GM23338 (cell line): Measurements from ENCODE around the gene ARID1B. TPM values are rescaled to one million over a fixed set of nuclear protein-coding genes. Genes with fewer than 3 reads are reported as not detected.

Experiments used
- ATAC-seq: fragments of 200-7000 bp; cut with Tn5 transposase; 3 replicates; pipeline ENCODE4 v1.9.1; 2020
- DNase-seq: peaks from one replicate; pipeline ENCODE4 v3.0.0-alpha.2; 2015; ENCODE audit warnings: low spot score
- H2AFZ ChIP-seq: fragments of 200-600 bp; sonication (generic); 2 replicates; pipeline ENCODE4 v1.8.0; 2016; ENCODE audit warnings: antibody characterized with exemption, mild to moderate bottlenecking, moderate library complexity
- H3F3A ChIP-seq: fragments of 200-600 bp; sonication (generic); replicated peaks from 2 replicates; pipeline ENCODE4 v1.8.0; 2017; ENCODE audit warnings: antibody characterized with exemption, mixed run types, low read depth
- H3K27ac ChIP-seq: fragments of 200-600 bp; sonication (generic); 2 replicates; pipeline ENCODE4 v1.6.1; 2016; ENCODE audit warnings: low read depth
- H3K27me3 ChIP-seq: fragments of 200-600 bp; sonication (generic); 2 replicates; pipeline ENCODE4 v1.8.0; 2016; ENCODE audit warnings: mild to moderate bottlenecking, mixed run types, moderate library complexity; ENCODE audit not compliant: insufficient read depth
- H3K36me3 ChIP-seq: fragments of 200-600 bp; sonication (generic); 2 replicates; pipeline ENCODE4 v1.8.0; 2016; ENCODE audit warnings: mild to moderate bottlenecking; ENCODE audit not compliant: insufficient read depth
- H3K4me1 ChIP-seq: fragments of 200-600 bp; sonication (generic); 2 replicates; pipeline ENCODE4 v1.8.0; 2016; ENCODE audit warnings: mild to moderate bottlenecking, moderate library complexity; ENCODE audit not compliant: insufficient read depth
- H3K4me2 ChIP-seq: fragments of 200-600 bp; sonication (generic); 2 replicates; pipeline ENCODE4 v1.7.1; 2017; ENCODE audit warnings: mixed run types
- H3K4me3 ChIP-seq: fragments of 200-600 bp; sonication (generic); 2 replicates; pipeline ENCODE4 v1.6.1; 2016; ENCODE audit warnings: mixed run types
- H3K79me2 ChIP-seq: fragments of 200-600 bp; sonication (generic); replicated peaks from 2 replicates; pipeline ENCODE4 v1.8.0; 2017; ENCODE audit warnings: mild to moderate bottlenecking; ENCODE audit not compliant: insufficient read depth
- H3K9me2 ChIP-seq: fragments of 200-600 bp; sonication (generic); 2 replicates; pipeline ENCODE4 v1.8.0; 2017; ENCODE audit not compliant: insufficient read depth
- H4K20me1 ChIP-seq: fragments of 200-600 bp; sonication (generic); replicated peaks from 2 replicates; pipeline ENCODE4 v1.8.0; 2017; ENCODE audit warnings: mild to moderate bottlenecking; ENCODE audit not compliant: insufficient read depth
- H3K27ac Mint-ChIP-seq: 2 replicates; pipeline ENCODE4 v1.8.0; 2020; ENCODE audit warnings: inconsistent platforms, mild to moderate bottlenecking, moderate library complexity, mixed read lengths
- H3K27me3 Mint-ChIP-seq: 3 replicates; pipeline ENCODE4 v1.8.0; 2022; ENCODE audit warnings: low read depth, mild to moderate bottlenecking, moderate library complexity, mixed read lengths, inconsistent platforms; ENCODE audit not compliant: insufficient read depth, poor library complexity
- H3K36me3 Mint-ChIP-seq: 3 replicates; pipeline ENCODE4 v1.8.0; 2021; ENCODE audit warnings: low read depth, mild to moderate bottlenecking, inconsistent platforms, moderate library complexity, mixed read lengths
- H3K4me1 Mint-ChIP-seq: 3 replicates; pipeline ENCODE4 v1.8.0; 2020; ENCODE audit warnings: mild to moderate bottlenecking, inconsistent platforms, mixed read lengths
- H3K4me3 Mint-ChIP-seq: 3 replicates; pipeline ENCODE4 v1.8.0; 2021; ENCODE audit warnings: moderate library complexity, mild to moderate bottlenecking, inconsistent platforms, mixed read lengths
- H3K9me3 Mint-ChIP-seq: 3 replicates; pipeline ENCODE4 v1.8.0; 2020; ENCODE audit warnings: moderate library complexity, mild to moderate bottlenecking, inconsistent platforms, mixed read lengths
- EZH2phosphoT487 ChIP-seq: fragments of 200-600 bp; sonication (generic); IDR thresholded peaks from one replicate; pipeline ENCODE4 v1.8.1; 2018; ENCODE audit warnings: antibody characterized with exemption; ENCODE audit not compliant: unreplicated experiment
- NANOG ChIP-seq: IDR thresholded peaks from 2 replicates; pipeline ENCODE4 v1.6.1; 2016; ENCODE audit warnings: antibody characterized with exemption, borderline replicate concordance
- POLR2AphosphoS5 ChIP-seq: IDR thresholded peaks from 2 replicates; pipeline ENCODE4 v1.6.1; 2016; ENCODE audit warnings: antibody characterized with exemption, low read depth
- ZNF331 ChIP-seq: fragments of 250-450 bp; sonication (Bioruptor Pico); IDR thresholded peaks from 2 replicates; pipeline ENCODE4 v1.5.0; 2020; ENCODE audit warnings: low read depth, mild to moderate bottlenecking, moderate library complexity
- ZNF462 ChIP-seq: fragments of 250-450 bp; sonication (Bioruptor Pico); IDR thresholded peaks from 2 replicates; pipeline ENCODE4 v1.5.0; 2020; ENCODE audit warnings: mild to moderate bottlenecking, moderate library complexity
- polyA plus RNA-seq: library from polyadenylated mRNA; unstranded; fragments of >200 nt; fragmentation: Nextera tagmentation; extraction: Ambion mirVana; gene quantifications from 2 replicates; pipeline ENCODE4 v1.2.1, GENCODE V29; 2016
- total RNA-seq: library from RNA; depleted of rRNA; stranded (reverse); fragments of >200 nt; shearing (Covaris generic); gene quantifications from 2 replicates; pipeline ENCODE4 v1.2.3, GENCODE V29; 2014
- TF ChIP-seq, protein P1 (sequence below): IDR thresholded peaks from one replicate; pipeline ENCODE4 v1.6.1; 2018; ENCODE audit warnings: antibody characterized with exemption; ENCODE audit not compliant: unreplicated experiment

Gene ARID1B
- total and polyA plus RNA-seq, 2 experiments from 2014 or later, result 59.3 to 72.2 TPM

DNA sequence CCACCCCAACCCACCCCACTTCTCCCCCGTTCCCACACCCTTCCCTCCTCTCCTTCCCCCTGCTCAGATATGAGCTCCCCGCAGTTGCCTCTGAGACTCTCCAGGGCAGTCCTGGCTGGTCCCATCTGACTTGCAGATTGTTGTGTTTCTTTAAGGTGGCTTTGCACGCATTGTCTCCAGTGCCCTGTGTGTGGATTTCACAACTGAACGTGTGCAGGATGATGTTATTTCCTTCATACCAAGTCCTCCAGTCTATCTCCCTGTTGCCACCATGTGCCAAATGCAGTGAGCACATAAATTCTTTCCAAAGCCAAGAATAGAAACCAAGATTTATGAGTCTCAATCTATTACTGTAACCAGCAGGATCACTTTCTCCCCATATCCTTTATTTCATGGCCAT is 467.0 kb downstream of the ARID1B start (continued):
- TF ChIP-seq, protein P1, sequence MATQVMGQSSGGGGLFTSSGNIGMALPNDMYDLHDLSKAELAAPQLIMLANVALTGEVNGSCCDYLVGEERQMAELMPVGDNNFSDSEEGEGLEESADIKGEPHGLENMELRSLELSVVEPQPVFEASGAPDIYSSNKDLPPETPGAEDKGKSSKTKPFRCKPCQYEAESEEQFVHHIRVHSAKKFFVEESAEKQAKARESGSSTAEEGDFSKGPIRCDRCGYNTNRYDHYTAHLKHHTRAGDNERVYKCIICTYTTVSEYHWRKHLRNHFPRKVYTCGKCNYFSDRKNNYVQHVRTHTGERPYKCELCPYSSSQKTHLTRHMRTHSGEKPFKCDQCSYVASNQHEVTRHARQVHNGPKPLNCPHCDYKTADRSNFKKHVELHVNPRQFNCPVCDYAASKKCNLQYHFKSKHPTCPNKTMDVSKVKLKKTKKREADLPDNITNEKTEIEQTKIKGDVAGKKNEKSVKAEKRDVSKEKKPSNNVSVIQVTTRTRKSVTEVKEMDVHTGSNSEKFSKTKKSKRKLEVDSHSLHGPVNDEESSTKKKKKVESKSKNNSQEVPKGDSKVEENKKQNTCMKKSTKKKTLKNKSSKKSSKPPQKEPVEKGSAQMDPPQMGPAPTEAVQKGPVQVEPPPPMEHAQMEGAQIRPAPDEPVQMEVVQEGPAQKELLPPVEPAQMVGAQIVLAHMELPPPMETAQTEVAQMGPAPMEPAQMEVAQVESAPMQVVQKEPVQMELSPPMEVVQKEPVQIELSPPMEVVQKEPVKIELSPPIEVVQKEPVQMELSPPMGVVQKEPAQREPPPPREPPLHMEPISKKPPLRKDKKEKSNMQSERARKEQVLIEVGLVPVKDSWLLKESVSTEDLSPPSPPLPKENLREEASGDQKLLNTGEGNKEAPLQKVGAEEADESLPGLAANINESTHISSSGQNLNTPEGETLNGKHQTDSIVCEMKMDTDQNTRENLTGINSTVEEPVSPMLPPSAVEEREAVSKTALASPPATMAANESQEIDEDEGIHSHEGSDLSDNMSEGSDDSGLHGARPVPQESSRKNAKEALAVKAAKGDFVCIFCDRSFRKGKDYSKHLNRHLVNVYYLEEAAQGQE, result no peak
- no peak for TF ChIP-seq EZH2phosphoT487

DNA sequence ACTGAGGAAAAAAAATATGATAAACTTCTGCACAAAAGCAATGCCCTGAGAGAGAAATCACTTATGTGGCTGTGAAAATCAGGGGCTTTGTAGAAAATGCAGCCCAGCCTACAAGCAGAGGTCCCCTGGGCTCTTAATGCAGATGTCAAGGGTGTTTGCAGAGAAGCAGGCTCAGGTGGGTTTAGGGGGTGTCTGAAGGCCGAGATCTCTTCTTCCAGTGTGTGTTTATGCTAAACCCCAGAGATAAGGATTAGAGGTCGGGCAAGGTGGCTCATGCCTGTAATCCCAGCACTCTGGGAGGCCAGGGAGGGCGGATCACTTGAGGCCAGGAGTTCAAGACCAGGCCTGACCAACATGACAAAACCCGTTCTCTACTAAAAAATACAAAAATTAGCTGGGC is 467.6 kb downstream of the ARID1B start:
- Mint-ChIP-seq H3K9me3 (0 out of 3 replicates have a peak, but pooled peaks cover 2% of the 10 kb centered on the region), H3K27ac (no peak overlapping the region), H3K4me3 (no peak overlapping the region), H3K27me3 (peaks cover 3% of the 10 kb centered on the region), H3K4me1 (peaks cover 7% of the 10 kb centered on the region), H3K36me3 (no peaks in the 10 kb centered on the region)
- ATAC-seq (no peak), DNase-seq (no peak)
- H3K27me3 ChIP-seq, result no peaks in the 10 kb centered on the region
- H2AFZ ChIP-seq, result no peak overlapping the region
- H3K4me2 ChIP-seq, result no peak overlapping the region
- no peak overlapping the region for H3K27ac ChIP-seq
- H4K20me1 ChIP-seq, result no peaks in the 10 kb centered on the region
- no peaks in the 10 kb centered on the region for H3F3A ChIP-seq
- H3K9me2 ChIP-seq, result no peaks in the 10 kb centered on the region; the same call in 1 of the 2 replicates
- no peak overlapping the region for H3K4me3 ChIP-seq
- H3K36me3 ChIP-seq, result no peaks in the 10 kb centered on the region
- no peak for TF ChIP-seq NANOG
- H3K4me1 ChIP-seq, result peaks cover 8% of the 10 kb centered on the region
- H3K79me2 ChIP-seq, result no peaks in the 10 kb centered on the region

GRCh38 chr6:157245436-157245835 is 468.3 kb downstream of the ARID1B start:
- no peaks in the 10 kb centered on the region; the same call in 1 of the 2 replicates for H3K9me2 ChIP-seq
- H2AFZ ChIP-seq, result peak overlapping the region; percentile 80
- Mint-ChIP-seq H3K9me3 (0 out of 3 replicates have a peak, but pooled peaks cover 2% of the 10 kb centered on the region), H3K27me3 (no peaks in the 10 kb centered on the region), H3K36me3 (no peaks in the 10 kb centered on the region), H3K4me1 (peaks cover 2% of the 10 kb centered on the region; the same call in 1 of the 3 replicates), H3K4me3 (no peak overlapping the region), H3K27ac (no peak overlapping the region)
- H3F3A ChIP-seq, result no peaks in the 10 kb centered on the region
- H4K20me1 ChIP-seq, result no peaks in the 10 kb centered on the region
- H3K27me3 ChIP-seq, result no peaks in the 10 kb centered on the region
- H3K4me1 ChIP-seq, result peaks cover 2% of the 10 kb centered on the region
- no peak for DNase-seq
- H3K36me3 ChIP-seq, result no peaks in the 10 kb centered on the region
- no peaks in the 10 kb centered on the region for H3K79me2 ChIP-seq
- no peak overlapping the region for H3K4me3 ChIP-seq
- no peak overlapping the region for H3K4me2 ChIP-seq
- H3K27ac ChIP-seq, result no peak overlapping the region
- ATAC-seq, result no peak
- TF ChIP-seq ZNF462 (CRISPR knock-in tag), result no peak
- TF ChIP-seq ZNF331, result no peak
- TF ChIP-seq, protein P1, result no peak
- no peak for TF ChIP-seq EZH2phosphoT487
- TF ChIP-seq POLR2AphosphoS5, result no peak
